VCaP (cell line): Measurements from ENCODE around the gene RIPK1.
"Not testable (repeated sequence)": the region's sequence is repeated elsewhere in the genome, so short reads cannot be mapped to it uniquely, and the experiment has no call there.

ENCODE experiments used
- H3K27ac ChIP-seq: fragments of 450-650 bp; 2 replicates; pipeline ENCODE4 v1.5.1; 2017
- CTCF ChIP-seq: fragments of 450-650 bp; conservative IDR thresholded peaks from 2 replicates; pipeline ENCODE4 v1.5.1; 2017; ENCODE audit warnings: mild to moderate bottlenecking, moderate library complexity

Gene RIPK1

DNA sequence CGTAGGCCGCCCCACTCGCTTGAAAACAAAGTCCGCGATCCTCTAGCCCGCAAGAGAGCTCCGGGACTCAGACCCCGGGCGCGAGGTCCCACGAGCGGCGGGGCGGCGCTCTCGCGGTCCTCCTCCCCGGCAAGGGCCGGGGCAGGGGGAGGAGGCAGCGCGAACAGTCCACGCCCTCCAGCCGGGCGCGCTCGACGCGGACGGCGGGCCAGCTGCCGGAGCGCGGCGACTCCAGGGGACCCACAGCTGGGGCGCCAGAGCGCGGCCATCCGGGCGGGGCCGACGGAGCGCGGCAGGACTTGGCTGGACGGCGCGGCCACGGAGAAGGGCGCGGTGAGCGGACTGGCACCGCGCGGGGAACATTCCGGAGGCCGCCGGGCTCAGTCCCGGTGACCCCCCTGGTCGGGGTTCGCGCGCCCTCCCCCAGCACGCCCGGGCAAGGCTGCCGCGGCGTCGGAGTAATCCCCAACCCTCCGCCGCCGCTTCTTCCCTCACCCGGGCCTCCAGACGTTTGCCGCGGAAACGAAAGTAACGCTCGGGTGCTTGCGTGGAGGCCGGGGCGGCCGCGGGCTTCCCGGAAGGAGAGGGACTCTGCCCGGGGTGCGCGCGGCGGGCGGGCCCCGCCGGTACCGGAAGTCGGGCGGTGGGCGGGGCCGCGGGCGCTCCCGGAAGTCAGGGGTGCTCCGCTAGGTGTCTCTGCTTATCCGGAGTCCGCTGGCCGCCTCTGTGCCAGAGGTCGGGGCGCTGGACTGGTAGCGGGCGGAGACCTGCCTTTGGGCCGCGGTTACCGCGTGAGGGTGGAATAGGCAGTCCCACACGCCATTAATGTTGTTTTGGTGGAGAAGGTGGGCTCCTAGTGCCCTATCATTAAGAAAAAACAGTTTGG is at the start of gene RIPK1:
Gene RIPK1 (plus strand): TSS at position 166 of the 886 bp plus-strand sequence. CDS start 8,330 bp downstream, outside the sequence.
- H3K27ac ChIP-seq: peak within 1 kb of the TSS; percentile 88
- peak; percentile 4; the same call in 1 of the 2 replicates for TF ChIP-seq CTCF

GRCh38 chr6:3019065-3019464 is 49.2 kb upstream of the RIPK1 start:
- no peak for TF ChIP-seq CTCF
- no peak overlapping the region for H3K27ac ChIP-seq

DNA sequence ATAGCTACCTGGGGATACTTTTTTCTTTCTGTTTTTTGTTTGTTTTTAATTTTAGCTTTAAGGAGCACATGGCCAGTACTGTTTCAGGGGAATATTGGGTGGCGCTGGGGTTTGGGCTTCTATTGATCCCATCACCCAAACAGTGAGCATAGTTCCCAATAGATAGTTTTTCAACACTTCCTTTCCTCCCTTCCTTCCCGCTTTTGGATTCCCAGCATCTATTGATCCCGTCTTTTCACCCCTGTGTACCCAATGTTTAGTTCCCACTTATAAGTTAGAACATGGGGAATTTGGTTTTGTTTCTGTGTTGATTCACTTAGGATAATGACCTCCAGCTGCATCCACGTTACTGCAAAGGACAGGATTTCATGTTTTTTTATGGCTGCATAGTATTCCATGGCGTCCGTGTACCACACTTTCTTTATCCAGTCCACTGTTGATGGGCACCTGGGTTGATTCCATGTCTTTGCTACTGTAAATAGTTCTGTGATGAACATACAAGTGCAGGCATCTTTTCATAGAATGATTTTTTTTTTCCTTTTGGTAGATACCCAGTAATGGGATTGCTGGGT is 48.5 kb upstream of the RIPK1 start:
- no peak for TF ChIP-seq CTCF
- H3K27ac ChIP-seq: no peak overlapping the region

DNA sequence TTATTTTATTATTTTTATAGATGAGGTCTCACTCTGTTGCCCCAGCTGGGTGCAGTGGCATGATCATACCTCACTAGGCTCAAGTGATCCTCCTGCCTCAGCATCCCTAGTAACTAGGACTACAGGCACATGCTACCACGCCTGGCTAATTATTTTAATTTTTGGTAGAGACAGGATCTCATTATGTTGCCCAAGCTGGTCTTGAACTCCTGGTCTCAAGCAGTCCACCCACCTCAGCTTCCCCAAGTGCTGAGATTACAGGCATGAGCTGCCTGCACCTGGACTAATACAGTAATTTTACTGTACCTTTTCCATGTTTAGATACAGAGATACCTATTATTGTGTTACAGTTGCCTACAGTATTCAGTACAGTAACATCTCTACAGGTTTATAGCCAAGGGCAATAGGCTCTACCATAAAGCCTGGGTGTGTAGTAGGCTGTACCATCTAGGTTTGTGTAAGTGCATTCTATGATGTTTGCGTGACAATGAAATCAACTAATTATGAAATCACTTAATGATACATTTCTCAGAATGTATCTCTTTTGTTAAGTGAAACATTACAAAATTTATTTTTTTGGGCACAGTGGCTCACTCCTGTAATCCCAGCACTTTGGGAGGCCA is 47.2 kb upstream of the RIPK1 start:
- H3K27ac ChIP-seq: not testable (repeated sequence)

DNA sequence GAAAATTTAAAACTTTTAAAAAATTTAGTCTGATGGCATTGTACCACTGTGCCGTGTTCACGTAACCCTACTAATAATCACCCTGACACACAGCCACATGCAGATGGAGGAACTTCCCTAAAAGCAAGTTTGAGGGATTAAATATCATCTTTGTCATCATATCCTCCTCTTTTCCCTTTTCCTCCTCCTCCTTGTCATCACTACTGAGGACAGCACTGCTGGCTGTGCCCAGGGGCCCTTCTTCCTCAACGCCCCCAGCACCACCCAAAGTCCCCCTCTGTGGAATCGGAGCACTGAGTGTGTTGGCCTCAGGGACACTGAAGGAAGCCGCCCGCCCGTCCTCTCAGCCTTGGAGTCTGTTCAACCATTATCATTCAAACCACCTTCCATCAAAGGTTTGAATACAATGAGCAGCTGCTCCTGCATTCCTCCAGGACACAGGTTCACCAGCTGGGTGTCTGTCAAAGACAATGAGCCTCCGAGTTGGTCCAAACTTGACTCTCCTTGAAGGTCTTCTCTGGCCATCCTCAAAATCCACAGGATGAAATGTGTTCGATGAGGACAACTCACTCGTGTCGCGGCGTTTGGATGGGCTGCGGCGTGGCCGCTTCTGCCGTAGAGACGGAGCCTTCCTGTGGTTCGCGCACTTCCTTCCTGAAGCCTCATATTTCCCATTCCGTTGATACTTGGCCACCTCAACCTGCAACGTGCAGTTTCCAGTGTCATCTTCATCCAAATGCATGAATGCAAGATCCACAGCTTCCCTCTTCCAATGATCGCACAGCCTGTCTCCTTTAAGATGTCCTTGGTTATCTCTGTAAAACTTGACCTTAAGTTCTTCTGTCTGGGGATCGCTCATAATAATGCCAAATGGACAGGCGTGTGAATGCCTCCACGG is 45.3 kb upstream of the RIPK1 start:
- TF ChIP-seq CTCF: no peak
- peak overlapping the region; percentile 77 for H3K27ac ChIP-seq

- H3K27ac ChIP-seq: peak overlapping the region; percentile 77
- no peak for TF ChIP-seq CTCF
These were observed 44.4 kb upstream of the RIPK1 start for GRCh38 chr6:3023663-3024483.
